Measurements from ENCODE around the gene KRTAP5-4.

DNA sequence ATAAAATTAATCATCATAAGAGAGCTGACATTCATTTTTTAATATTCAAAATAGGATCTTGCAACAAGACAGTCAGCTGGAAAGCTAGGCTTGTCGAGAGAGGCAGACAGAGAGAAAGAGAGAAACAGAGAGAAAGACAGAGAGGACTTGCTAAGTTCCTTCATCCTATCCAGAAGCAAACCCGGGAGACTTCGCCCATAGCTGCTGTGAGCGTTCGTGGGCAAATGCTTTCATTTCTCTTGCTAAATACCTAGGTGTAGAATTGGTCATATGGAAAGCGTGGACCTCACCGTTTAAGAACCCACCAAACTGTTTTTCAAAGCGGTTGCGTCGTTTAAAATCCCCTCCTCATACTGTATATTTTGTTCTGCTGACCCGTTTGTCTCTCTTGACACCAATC, 49.7 kb upstream of the KRTAP5-4 start:
- TF ChIP-seq, protein P1, sequence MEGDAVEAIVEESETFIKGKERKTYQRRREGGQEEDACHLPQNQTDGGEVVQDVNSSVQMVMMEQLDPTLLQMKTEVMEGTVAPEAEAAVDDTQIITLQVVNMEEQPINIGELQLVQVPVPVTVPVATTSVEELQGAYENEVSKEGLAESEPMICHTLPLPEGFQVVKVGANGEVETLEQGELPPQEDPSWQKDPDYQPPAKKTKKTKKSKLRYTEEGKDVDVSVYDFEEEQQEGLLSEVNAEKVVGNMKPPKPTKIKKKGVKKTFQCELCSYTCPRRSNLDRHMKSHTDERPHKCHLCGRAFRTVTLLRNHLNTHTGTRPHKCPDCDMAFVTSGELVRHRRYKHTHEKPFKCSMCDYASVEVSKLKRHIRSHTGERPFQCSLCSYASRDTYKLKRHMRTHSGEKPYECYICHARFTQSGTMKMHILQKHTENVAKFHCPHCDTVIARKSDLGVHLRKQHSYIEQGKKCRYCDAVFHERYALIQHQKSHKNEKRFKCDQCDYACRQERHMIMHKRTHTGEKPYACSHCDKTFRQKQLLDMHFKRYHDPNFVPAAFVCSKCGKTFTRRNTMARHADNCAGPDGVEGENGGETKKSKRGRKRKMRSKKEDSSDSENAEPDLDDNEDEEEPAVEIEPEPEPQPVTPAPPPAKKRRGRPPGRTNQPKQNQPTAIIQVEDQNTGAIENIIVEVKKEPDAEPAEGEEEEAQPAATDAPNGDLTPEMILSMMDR (IDR thresholded peaks at IDR 0.05), result no peak
- TF ChIP-seq POLR2A (IDR thresholded peaks at IDR 0.05), result no peak

Measured in esophagus squamous epithelium (tissue), 4 donors.